Aorta (tissue), 5 donors: Measurements from ENCODE around the gene ADAMTS12. TPM values are rescaled to one million over a fixed set of nuclear protein-coding genes. Genes with fewer than 3 reads are reported as not detected.

ENCODE experiments used
- ATAC-seq: fragments of 200-7000 bp; cut with Tn5 transposase; one replicate; pipeline ENCODE4 v1.9.1; 2022; ENCODE audit warnings: moderate library complexity; ENCODE audit not compliant: low FRiP score
- DNase-seq, 2 donors: peaks; one replicate each; pipeline ENCODE4 v3.0.0-alpha.2; 2020
- H3K27ac ChIP-seq, 2 donors: one replicate each; pipeline ENCODE4 v1.5.1; 2013; ENCODE audit warnings: low read length in 2 of 2, mild to moderate bottlenecking in 2 of 2, moderate library complexity in 2 of 2, control low read depth in 1 of 2, inconsistent platforms in 1 of 2, low read depth in 1 of 2
- H3K27me3 ChIP-seq, 2 donors: one replicate each; pipeline ENCODE4 v1.6.1; 2013; ENCODE audit warnings: control low read depth in 1 of 2, low read length in 1 of 2, mild to moderate bottlenecking in 1 of 2, moderate library complexity in 1 of 2; ENCODE audit not compliant: insufficient read depth in 2 of 2, control insufficient read depth in 1 of 2
- H3K36me3 ChIP-seq, 2 donors: one replicate each; pipeline ENCODE4 v1.6.1; 2013; ENCODE audit warnings: control low read depth in 1 of 2, low read length in 1 of 2, mild to moderate bottlenecking in 1 of 2; ENCODE audit not compliant: insufficient read depth in 2 of 2, control insufficient read depth in 1 of 2
- H3K4me1 ChIP-seq, 2 donors: one replicate each; pipeline ENCODE4 v1.6.1; 2013; ENCODE audit warnings: low read length in 2 of 2, control low read depth in 1 of 2, mild to moderate bottlenecking in 1 of 2, moderate library complexity in 1 of 2; ENCODE audit not compliant: insufficient read depth in 2 of 2, control insufficient read depth in 1 of 2
- H3K4me3 ChIP-seq, 2 donors: one replicate each; pipeline ENCODE4 v1.5.1; 2013; ENCODE audit warnings: low read length in 2 of 2, control low read depth in 1 of 2, mild to moderate bottlenecking in 1 of 2
- H3K9me3 ChIP-seq: one replicate; pipeline ENCODE4 v1.6.1; 2013; ENCODE audit warnings: mild to moderate bottlenecking, low read length; ENCODE audit not compliant: control insufficient read depth
- WGBS, 2 donors: extraction: QIAGEN DNeasy Blood & Tissue Kit; methylation state at CpG; one replicate each; pipeline ENCODE4 v1.1.7; 2013; 5-methylcytosine and 5-hydroxymethylcytosine counted together
- intact Hi-C, 2 donors: fragments of 100-400 bp; cut with DNase I; formaldehyde crosslinking; loops; one replicate each; pipeline versions ENCODE4 v1.14.2 to v1.15.0; 2022
- polyA plus RNA-seq, 2 donors: library from polyadenylated mRNA; stranded (reverse); fragments of 200-250 nt; gene quantifications; one replicate each; pipeline ENCODE4 v1.2.3, GENCODE V29; 2013
- total RNA-seq, 2 donors: library from RNA; stranded (reverse); fragmentation: NEBNext Ultra II Directional; extraction: Animal tissue kit (Norgen Biotek cat#: 25700); gene quantifications; one replicate each; pipeline ENCODE4 v1.2.1, GENCODE V29; 2021
- donor health status: healthy with polysubstance abuse.
- donor health status: Bipolar disorder and iron deficiency.
- donor health status: DM: no; HTN: no; CAD: no.
- donor health status: DM: no; HTN: no; CAD: no.
- donor health status: DM: yes; HTN: yes; CAD: no.

The ADAMTS12 gene
- total and polyA plus RNA-seq, 4 donors = 0.50 to 7.3 (median 2.8) TPM

- H3K4me3 ChIP-seq = no peak overlapping the region
- peaks cover 0 to 2% of the 10 kb centered on the region in 2 donors for H3K4me1 ChIP-seq
- ATAC-seq (no peak), DNase-seq (no peak)
- no peaks in the 10 kb centered on the region for H3K27me3 ChIP-seq
- intact Hi-C loops = no loop called here
- WGBS, 2 donors = 83 to 89% methylated on average over 2 of the region's 2 CpGs
- no peaks in the 10 kb centered on the region for H3K9me3 ChIP-seq
- no peak overlapping the region for H3K27ac ChIP-seq
- no peaks in the 10 kb centered on the region for H3K36me3 ChIP-seq
Observed at GRCh38 chr5:33848554-33848953, 43.2 kb downstream of the ADAMTS12 start.

GRCh38 chr5:33846851-33847250 lies 44.9 kb downstream of the ADAMTS12 start:
- ATAC-seq (no peak), DNase-seq (no peak)
- Histone ChIP-seq H3K4me1 (peaks cover 0 to under 1% of the 10 kb centered on the region in 2 donors), H3K27ac (no peak overlapping the region), H3K27me3 (no peaks in the 10 kb centered on the region), H3K36me3 (no peaks in the 10 kb centered on the region), H3K4me3 (no peak overlapping the region), H3K9me3 (no peaks in the 10 kb centered on the region)
- 67 to 69% methylated on average over 2 of the region's 2 CpGs for WGBS, 2 donors
- intact Hi-C loops = no loop called here

GRCh38 chr5:33843579-33843978 lies 48.2 kb downstream of the ADAMTS12 start:
- H3K27me3 ChIP-seq = no peaks in the 10 kb centered on the region
- no peak for ATAC-seq
- H3K4me1 ChIP-seq = peaks cover 0 to 4% of the 10 kb centered on the region in 2 donors
- DNase-seq = no peak
- H3K27ac ChIP-seq = no peak overlapping the region
- 89 to 94% methylated on average over 3 of the region's 3 CpGs for WGBS, 2 donors
- H3K4me3 ChIP-seq = no peak overlapping the region
- no peaks in the 10 kb centered on the region for H3K36me3 ChIP-seq
- H3K9me3 ChIP-seq = no peaks in the 10 kb centered on the region
- intact Hi-C loops = no loop called here

GRCh38 chr5:33842456-33842855 lies 49.3 kb downstream of the ADAMTS12 start:
- DNase-seq = no peak
- intact Hi-C loops = no loop called here
- WGBS, 2 donors = 56 to 58% methylated on average over 2 of the region's 2 CpGs
- no peaks in the 10 kb centered on the region for H3K9me3 ChIP-seq
- H3K27ac ChIP-seq = no peak overlapping the region
- no peak overlapping the region for H3K4me3 ChIP-seq
- ATAC-seq = no peak
- H3K36me3 ChIP-seq = no peaks in the 10 kb centered on the region
- no peaks in the 10 kb centered on the region for H3K27me3 ChIP-seq
- peaks cover 0 to 4% of the 10 kb centered on the region in 2 donors for H3K4me1 ChIP-seq

GRCh38 chr5:33841891-33842290 lies 49.9 kb downstream of the ADAMTS12 start:
- no peak for ATAC-seq

GRCh38 chr5:33840927-33841547 lies 50.8 kb downstream of the ADAMTS12 start:
- ATAC-seq (peak; percentile 40), DNase-seq (no peak)
- intact Hi-C loops = no loop called here
- H3K9me3 ChIP-seq = no peaks in the 10 kb centered on the region
- H3K27me3 ChIP-seq = no peaks in the 10 kb centered on the region
- peaks cover 0 to 4% of the 10 kb centered on the region in 2 donors for H3K4me1 ChIP-seq
- H3K36me3 ChIP-seq = no peaks in the 10 kb centered on the region
- H3K4me3 ChIP-seq = no peak overlapping the region
- no peak overlapping the region for H3K27ac ChIP-seq

More at GRCh38 chr5:33841891-33842290, 49.9 kb downstream of the ADAMTS12 start:
- no peak overlapping the region for H3K27ac ChIP-seq
- WGBS, 2 donors = 85 to 89% methylated on average over 5 of the region's 5 CpGs
- DNase-seq = no peak
- H3K27me3 ChIP-seq = no peaks in the 10 kb centered on the region
- intact Hi-C loops = no loop called here
- H3K4me1 ChIP-seq = peaks cover 0 to 4% of the 10 kb centered on the region in 2 donors
- no peaks in the 10 kb centered on the region for H3K9me3 ChIP-seq
- no peak overlapping the region for H3K4me3 ChIP-seq
- no peaks in the 10 kb centered on the region for H3K36me3 ChIP-seq

GRCh38 chr5:33837301-33837700 lies 54.5 kb downstream of the ADAMTS12 start:
- Histone ChIP-seq H3K27ac (no peak overlapping the region), H3K36me3 (no peaks in the 10 kb centered on the region), H3K9me3 (no peaks in the 10 kb centered on the region), H3K4me1 (peaks cover 0 to 4% of the 10 kb centered on the region in 2 donors), H3K27me3 (no peaks in the 10 kb centered on the region), H3K4me3 (no peak overlapping the region)
- ATAC-seq (no peak), DNase-seq (no peak)
- intact Hi-C loops = no loop called here
- WGBS, 2 donors = 94 to 95% methylated on average over 4 of the region's 4 CpGs

GRCh38 chr5:33834334-33834733 lies 57.5 kb downstream of the ADAMTS12 start:
- no peak for ATAC-seq

GRCh38 chr5:33833237-33833575 lies 58.6 kb downstream of the ADAMTS12 start:
- ATAC-seq = no peak
- Histone ChIP-seq H3K9me3 (no peaks in the 10 kb centered on the region), H3K27ac (no peak overlapping the region), H3K36me3 (no peaks in the 10 kb centered on the region), H3K27me3 (no peaks in the 10 kb centered on the region), H3K4me1 (no peaks in the 10 kb centered on the region), H3K4me3 (no peak overlapping the region)
- no peak for DNase-seq
- 72 to 77% methylated on average over 1 of the region's 1 CpG for WGBS, 2 donors
- intact Hi-C loops = no loop called here

More at GRCh38 chr5:33834334-33834733, 57.5 kb downstream of the ADAMTS12 start:
- Histone ChIP-seq H3K36me3 (no peaks in the 10 kb centered on the region), H3K27me3 (no peaks in the 10 kb centered on the region), H3K4me3 (no peak overlapping the region), H3K4me1 (no peaks in the 10 kb centered on the region), H3K9me3 (no peaks in the 10 kb centered on the region), H3K27ac (no peak overlapping the region)
- intact Hi-C loops = no loop called here
- no peak for DNase-seq
- WGBS, 2 donors = 44 to 52% methylated on average over 2 of the region's 2 CpGs
